HK-2 (cell line): Measurements from ENCODE around the gene CLSTN1.
"Not testable (repeated sequence)": the region's sequence is repeated elsewhere in the genome, so short reads cannot be mapped to it uniquely, and the experiment has no call there.

Experiments used
- DNase-seq: peaks from one replicate; pipeline ENCODE4 v3.0.0-alpha.2; 2018; ENCODE audit not compliant: unreplicated experiment

CLSTN1 gene

DNA sequence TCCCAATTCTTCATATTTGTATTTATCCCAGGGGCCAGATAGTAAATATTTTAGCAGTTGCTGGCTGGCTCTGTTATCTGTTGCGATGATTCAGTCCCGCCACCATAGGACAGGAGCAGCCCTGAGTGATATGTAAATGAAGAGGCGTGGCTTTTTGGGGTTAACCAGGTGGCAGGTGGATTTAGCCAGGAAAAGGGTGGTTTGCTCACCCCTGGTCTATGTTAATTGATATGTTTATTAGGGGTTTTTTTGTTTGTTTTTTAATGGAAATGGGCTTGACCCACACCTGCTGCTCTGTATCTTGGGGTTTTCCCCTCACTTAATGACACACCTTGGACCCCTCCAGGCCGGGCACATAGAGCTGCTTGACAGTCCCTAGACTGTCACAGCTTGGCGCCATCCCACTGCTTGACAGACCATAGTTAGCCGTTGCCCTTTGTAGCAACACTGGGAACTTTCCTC lies 109.5 kb downstream of the CLSTN1 start:
- no peak for DNase-seq

DNA sequence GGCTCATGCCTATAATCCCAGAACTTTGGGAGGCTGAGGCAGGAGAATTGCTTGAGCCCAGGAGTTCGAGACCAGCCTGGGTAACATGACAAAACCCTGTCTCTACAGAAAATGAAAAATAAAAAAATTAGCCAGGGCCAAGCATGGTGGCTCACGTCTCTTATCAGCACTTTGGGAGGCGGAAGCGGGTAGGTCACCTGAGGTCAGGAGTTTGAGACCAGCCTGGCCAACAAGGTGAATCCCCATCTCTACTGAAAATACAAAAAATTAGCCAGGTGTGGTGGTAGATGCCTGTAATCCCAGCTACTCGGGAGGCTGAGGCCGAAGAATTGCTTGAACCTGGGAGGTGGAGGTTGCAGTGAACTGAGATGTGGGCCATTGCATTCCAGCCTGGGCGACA lies 111.0 kb downstream of the CLSTN1 start:
- not testable (repeated sequence) for DNase-seq

DNA sequence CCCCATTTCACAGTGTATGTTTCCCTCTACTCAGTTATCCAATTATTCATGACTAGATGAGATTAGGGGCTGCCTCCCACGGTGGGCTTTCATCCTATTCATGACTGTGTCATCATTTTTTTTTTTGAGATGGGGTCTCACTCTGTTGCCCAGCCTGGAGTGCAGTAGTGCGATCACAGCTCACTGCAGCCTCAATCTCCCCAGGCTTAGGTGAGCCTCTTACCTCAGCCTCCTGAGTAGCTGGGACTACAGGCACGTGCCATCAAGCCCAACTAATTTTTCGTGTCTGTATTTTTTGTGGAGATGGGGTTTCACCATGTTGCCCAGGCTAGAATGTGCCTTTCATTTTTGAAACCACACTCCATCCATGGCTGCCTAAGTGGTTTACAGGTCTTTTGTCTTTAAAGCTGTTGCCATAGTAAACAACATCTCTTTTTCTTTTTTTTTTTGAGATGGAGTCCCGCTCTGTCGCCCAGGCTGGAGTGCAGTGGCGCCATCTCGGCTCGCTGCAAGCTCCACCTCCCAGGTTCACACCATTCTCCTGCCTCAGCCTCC lies 112.2 kb downstream of the CLSTN1 start:
- DNase-seq: no peak

DNA sequence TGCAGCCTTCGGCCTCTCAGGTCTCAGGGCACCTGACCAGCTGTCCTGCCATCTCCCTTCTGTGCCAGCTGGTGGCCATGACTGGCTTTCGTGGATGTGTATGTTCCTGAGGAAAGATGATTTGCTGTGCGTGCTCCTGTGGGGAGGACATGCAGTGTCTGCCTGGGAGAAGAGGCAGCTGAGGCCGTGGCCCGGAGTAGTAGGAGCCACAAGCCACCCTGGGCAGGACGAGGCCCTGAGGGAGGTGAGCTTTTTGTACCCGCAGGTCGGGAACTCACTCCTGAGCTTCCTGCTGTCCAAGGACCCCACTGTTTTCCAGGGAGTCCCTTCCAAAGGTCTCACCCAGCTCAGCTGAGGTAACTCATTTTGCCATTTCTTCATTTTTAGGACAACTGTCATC lies 113.7 kb downstream of the CLSTN1 start:
- no peak for DNase-seq

DNA sequence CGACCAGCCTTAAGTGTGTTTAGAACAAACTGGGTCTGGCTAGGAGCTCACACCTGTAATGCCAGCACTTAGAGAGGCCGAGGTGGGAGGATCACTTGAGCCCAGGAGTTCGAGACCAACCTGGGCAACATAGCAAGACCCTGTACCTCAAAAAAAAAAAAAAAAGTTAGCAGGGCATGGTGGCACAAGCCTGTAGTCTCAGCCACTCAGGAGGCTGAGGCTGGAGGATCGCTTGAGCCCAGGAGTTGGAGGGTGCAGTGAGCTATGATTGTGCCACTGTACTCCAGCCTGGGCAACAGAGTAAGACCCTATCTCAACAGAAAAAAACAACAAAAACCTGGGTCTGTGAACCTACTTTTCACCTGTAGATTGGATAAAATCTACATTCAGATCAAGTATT lies 117.6 kb downstream of the CLSTN1 start:
- DNase-seq: no peak

DNA sequence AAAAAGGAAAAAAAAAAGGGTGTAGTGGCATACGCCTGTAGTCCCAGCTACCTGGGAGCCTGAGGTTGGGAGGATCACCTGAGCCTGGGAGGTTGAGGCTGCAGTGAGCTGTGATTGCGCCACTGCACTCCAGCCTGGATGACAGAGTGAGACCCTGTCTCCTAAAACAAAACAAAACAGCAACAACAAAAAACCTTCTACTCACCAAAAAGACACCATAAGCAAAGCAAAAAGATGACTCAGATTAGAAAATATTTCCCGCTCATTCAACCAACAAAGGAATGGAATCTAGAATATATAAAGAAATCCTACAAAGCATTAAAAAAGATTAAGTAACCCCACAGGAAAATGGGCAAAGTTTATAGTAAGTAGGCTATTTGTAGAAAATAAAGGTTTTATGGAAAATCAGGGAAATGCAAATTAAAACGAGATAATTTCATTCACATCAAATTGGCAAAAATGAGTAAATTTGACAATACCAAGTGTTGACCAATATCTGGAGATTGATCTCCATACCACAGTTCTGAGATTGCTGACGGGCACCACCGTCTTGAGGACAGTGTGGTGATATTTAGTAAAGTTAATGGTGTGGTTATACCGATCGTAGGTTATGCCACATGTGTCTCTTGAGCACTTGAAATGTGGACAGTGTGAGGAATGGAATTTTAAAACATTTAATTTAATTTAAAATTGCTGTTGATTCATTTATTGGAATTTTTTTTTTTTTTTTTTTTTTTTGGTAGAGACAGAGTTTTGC lies 118.2 kb downstream of the CLSTN1 start:
- DNase-seq: no peak

DNA sequence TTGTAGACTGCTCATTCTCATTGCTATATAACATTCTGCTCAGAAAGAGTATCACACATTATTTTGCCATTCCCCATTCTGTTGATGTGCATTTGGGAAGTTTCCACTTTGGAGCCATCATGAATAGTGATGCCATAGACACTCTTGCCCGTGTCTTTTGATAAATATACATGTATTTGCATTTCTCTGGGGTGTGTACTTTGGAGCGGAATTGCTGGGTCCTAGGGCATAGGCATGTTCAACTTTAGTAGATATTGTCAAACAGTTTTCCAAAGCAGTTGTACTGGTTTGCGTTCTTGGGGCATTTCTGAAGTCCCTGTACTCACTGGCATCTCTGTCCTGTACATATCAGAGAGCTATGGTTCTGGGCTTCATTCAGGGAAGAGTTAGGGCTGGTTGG lies 120.1 kb downstream of the CLSTN1 start:
- DNase-seq: no peak

DNA sequence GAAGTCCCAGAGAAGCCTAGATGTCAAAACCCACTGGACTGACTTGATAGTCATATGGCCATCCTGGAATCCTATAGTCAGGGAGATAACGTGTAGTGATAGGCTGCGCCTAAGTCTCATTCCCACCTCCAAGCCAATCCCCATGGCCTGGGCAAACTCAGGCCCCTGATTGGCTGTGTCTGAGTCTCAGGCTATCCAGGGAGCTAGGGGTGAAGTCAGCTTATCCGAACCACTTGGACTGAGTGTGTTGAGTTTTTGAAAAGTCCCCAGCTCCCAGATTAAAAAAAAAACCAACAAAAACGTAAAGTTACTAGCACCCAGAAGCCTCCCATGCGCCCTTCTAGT lies 120.6 kb downstream of the CLSTN1 start:
- DNase-seq: no peak

DNA sequence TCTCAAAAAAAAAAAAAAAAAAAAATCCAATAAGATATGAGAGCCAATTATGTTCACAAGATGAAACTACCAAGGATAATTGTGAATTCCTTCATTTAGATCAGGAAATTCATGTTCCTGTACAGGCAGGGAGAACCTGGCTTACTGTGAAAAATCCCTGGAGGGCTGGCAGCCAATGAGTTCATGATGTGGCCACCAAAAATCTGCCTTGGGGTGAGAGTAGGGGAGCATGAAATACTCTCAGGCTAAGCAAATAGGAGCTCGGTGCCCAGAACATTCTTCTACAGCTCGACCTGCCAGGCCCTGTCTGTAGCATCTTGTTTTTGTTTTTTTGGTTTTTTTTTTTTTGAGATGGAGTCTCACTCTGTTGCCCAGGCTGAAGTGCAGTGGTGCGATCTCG lies 122.1 kb downstream of the CLSTN1 start:
- DNase-seq: no peak

DNA sequence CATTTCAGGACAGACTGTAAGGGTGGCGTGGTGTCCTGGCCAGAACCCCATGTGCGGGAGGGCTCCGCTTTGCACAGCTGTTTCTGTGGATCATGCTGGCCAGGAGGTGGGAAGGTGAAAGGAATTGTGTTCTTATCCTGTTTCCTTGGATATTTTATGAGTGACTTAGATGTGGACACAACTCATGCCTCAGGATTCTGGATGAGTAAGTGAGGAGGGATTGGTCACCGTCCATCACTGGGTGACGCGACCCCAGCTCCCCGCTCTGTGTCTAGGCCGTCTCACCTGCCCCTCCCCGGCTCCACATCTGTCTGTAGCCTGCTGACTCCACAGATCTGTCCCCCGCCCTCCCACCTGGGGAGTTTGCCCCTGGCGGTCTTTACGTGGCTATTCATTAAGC lies 123.4 kb downstream of the CLSTN1 start:
- peak; percentile 84 for DNase-seq

DNA sequence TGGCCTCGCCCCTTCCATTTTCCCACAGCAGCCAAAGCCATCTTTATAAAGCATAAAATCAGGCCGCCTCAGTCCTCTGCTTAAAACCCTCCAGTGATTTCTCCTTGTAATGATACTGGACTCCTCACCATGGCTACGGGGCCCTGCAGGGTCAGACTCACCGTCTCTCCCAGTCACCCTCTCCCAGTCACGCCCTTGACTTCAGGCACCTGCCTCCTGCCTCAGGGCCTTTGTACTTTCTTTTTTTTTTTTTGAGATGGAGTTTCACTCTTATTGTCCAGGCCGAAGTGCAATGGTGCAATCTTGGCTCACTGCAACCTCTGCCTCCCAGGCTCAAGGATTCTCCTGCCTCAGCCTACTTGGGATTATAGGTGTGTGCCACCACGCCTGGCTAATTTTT lies 124.4 kb downstream of the CLSTN1 start:
- no peak for DNase-seq

DNA sequence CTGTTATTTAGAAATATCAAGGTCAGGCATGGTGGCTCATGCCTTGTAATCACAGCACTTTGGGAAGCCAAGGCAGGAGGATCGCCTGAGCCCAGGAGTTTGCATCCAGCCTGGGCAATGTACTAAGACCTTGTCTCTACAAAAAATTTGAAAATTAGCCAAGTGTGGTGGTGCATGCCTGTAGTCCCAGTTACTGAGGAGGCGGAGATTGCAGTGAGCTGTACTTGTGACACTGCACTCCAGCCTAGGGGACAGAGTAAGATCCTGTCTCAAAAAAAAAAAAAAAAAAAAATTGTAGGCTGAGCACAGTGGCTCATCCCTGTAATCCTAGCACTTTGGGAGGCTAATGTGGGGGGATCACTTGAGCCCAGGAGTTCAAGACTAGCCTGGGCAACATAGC lies 127.0 kb downstream of the CLSTN1 start:
- DNase-seq: no peak

DNA sequence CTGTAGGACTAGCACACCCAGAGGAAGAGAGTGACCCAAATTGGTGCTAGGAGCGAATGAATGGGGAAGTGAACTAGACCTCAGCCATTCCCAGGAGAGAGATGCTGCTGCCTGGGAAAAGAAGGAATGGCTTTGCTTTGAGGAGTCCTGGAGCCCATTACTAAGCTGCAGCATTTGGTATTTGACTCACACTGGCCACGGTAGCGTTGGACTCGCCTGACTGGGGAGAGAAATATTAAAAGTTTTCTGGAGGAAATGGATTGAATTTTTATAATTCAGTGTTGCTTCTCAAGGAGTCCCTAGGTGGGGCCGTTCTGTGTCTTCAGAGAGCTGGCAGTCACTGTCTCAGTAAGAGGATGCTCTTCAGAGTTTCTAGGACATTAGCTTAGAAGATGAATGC lies 132.1 kb downstream of the CLSTN1 start:
- DNase-seq: no peak

DNA sequence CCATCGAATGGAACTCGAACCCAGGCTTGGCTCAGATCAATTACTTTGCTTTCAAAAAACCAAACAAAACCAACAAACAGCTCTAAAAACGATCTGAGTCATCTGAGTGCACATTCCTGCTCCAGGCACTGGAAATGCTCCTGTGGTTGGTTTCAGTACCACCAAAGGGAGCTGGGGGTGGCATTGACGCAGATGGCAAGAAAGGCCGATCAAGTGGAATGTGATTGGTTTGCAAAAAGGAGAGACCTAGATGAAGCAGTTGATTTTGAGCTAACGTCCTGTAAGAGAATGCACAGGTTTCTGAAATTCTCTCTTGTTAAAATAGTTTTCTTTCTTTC lies 132.7 kb downstream of the CLSTN1 start:
- peak; percentile 57 for DNase-seq

DNA sequence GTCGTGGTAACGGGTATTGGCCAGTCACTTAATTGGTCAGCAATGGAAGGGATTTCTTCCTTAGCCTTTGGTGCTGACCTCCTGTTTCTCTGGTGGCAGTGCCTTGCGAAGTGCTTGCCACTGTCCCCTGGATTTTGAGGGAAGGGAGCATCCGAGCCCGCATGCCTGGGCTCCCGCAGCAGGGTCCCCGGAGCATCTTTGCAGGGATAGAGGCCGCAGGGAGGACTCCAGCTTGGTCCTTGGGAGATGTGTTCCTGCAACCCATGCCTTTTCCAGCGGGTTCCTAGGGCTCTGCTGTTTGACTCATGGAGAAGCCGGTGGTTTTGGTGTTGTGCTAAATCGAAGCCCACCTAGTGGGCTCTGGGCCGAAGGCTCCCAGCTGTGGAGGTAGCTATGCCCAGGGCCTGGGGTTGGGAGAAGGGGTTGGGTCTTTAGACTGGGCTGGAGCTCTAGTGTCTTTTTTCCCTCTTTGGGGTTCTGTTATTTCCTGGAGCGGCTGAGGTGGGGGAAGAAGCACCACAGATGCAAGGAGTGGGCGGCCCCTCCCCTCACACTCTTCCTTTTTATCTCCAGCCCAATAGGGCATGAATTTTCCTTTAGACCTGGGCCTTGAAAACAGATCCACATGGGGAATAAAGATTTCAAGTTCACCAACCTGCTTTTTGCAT lies 133.2 kb downstream of the CLSTN1 start:
- peak; percentile 24 for DNase-seq

DNA sequence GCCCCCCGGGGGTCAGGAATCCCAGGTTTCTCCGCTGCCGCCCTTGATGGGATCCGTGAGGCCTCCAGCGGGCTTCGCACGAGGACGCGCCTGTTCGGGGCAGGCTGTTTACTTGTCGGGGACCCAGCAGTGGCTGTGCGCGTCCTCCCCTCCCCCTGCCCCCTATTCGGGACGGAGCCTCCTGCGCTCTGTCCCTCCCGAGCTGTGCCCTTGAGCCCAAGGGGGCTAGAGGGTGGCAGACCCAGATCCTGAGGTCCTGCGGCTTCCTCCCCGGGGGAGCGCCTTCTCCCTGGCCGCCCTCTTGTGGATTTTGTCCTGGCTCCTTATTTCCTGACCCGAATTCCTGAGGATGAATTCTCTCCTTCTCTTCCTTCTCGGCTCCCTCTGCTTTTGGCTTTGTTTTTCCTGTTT lies 133.8 kb downstream of the CLSTN1 start:
- DNase-seq: peak; percentile 55

DNA sequence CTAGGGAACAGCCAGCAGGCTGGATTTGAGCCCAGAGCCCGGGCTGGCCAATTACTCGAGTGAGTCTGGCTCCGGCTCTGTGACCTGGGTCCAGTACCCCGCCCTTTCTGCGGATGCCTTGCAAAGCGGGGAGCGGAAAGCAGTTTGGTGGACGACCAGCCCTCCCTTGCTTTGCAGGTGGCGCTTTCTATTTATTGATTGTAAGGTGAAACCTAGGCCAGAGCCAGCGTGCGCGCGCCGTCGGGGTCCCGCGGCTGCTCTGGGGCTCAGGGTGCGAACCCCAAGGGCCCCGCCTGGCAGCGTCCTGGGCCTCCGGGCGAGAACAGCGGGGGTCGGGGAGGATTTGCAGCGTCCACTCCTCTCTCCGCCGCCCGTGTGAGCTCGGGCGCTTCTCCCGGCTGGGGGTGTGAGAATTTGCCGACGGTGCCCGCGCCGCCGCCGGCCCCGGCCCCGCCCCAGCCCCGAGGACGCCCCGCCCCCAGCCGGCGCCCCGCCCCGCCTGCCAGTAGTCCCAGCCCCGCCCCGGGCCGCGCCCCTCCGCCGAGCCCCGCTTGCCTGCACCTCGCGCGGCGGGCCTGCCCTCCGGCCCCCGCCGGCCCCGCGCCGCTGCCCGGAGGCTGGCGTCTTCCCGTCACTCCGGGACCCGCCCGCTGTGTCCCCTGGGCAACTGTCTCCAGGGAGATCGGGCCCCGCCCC lies 134.6 kb downstream of the CLSTN1 start:
- peak; percentile 92 for DNase-seq

DNA sequence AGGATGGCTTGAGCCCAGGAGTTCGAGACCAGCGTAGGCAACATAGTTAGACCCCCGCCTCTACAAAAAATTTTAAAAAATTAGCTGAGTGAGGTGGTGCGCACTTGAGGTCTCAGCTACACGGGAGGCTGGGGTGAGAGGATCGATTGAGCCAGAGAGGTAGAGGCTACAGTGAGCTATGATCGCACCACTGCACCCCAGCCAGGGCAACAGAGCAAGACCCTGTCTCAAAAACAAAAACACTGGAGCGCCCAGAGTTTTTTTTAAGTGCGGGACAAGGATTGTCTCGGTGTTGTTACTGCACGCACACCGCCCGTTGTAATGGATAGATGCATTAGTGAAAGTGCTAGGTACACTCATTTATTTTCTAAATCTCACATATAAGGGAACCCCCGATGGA lies 135.2 kb downstream of the CLSTN1 start:
- no peak for DNase-seq

DNA sequence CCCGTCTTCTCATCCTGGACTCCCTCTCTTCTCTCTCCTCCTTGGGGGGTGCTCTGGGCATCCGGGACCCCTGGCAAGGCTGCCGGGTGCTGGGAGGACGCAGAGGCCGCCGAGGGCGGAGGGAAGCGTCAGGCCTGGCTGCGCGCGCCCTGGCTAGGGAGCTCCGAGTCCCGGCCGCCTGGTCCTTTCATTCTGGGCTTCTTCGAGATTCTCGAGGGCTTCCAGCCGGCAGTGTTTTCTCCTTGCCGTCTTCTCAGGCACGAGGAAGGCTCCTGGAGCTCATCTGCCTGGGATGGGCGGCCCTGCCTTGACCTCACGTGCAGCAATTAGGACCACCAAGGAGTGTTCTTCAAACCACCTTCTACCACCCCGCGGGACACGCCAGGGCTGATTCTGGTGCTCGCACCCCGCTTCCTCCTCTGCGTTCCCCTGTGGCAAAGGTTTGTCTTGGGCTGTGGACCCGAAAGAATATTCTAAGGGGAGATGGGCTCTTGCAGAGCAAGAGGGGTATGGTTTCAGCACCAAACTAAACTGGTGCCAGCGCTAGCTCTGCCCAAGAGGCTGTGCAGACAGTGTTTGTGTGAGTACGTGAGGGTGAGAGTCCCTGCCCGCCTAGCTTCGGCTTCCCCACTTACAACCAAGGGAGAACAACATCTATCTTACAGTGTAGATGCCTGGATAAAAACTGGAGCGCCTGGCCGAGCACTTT lies 135.7 kb downstream of the CLSTN1 start:
- peak; percentile 53 for DNase-seq

DNA sequence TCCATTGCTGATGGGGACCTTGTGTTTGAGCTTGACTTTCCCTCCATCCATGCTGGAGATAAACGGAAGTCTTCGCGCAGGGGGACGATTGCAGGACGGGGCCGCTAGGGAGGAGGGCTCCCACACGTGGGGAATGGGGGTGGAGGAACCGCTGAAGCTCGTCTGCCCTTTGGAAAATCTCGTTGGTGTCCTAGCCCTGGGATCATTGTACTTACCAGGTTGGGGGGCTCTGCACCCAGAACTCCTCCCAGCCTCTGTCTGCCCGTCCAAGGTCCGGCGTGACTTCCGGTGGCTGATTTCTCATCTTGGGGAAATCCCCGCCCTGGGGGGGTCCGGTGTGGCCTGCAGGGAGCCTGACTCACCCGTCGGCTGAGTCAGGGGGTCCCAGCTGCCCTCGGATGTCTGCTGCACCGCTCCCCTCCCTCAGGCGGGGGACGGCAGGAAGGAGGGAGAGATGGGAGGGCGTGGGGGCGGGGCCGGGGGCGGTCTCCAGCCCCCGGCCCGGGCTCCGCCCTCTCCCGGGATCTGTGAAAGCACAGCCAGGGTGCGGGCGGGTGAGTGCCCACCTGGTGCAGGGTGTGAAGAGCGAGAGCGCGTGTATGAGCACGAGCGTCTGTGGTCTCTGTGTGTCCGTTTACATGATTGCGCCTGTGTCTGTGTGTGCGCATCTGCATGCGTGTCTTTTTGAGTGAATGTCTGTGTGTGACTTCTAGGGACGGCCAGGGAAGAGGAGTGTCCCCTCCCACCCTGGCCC lies 136.5 kb downstream of the CLSTN1 start:
- DNase-seq: peak; percentile 94

DNA sequence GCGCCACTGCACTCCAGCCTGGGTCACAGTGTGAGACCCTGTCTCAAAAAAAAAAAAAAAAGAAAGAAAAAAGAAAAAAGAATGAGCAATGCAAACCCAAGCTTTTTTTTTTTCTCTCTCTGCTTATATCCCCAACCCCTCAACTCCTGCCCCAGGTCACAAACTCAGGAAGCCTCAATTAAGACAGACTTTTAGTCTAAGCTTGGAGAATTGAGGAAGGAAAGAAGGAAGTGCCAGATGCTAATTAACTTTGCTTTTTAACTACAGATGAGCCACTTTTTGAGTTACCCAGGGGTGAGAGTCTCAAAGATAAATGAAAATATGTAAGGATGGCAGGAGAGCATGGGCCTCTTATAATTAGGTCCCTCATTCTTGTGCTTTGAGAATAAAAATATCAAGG lies 139.0 kb downstream of the CLSTN1 start:
- DNase-seq: no peak
